DMS53 treated with DMSO at 0.1 percent for 48 hours (cell line): ENCODE measurements around the gene RAET1E.
"Not testable (repeated sequence)": the region's sequence is repeated elsewhere in the genome, so short reads cannot be mapped to it uniquely, and the experiment has no call there.

Experiments used
- DNase-seq: peaks from one replicate; lab custom pipeline; 2025; ENCODE audit not compliant: unreplicated experiment; lab: John Stamatoyannopoulos, UW

Gene RAET1E

GRCh38 chr6:149929422-149929821 is 31.5 kb upstream of the RAET1E start:
- no peak for DNase-seq

- not testable (repeated sequence) for DNase-seq
These were observed 29.1 kb upstream of the RAET1E start for GRCh38 chr6:149927025-149927424.

DNA sequence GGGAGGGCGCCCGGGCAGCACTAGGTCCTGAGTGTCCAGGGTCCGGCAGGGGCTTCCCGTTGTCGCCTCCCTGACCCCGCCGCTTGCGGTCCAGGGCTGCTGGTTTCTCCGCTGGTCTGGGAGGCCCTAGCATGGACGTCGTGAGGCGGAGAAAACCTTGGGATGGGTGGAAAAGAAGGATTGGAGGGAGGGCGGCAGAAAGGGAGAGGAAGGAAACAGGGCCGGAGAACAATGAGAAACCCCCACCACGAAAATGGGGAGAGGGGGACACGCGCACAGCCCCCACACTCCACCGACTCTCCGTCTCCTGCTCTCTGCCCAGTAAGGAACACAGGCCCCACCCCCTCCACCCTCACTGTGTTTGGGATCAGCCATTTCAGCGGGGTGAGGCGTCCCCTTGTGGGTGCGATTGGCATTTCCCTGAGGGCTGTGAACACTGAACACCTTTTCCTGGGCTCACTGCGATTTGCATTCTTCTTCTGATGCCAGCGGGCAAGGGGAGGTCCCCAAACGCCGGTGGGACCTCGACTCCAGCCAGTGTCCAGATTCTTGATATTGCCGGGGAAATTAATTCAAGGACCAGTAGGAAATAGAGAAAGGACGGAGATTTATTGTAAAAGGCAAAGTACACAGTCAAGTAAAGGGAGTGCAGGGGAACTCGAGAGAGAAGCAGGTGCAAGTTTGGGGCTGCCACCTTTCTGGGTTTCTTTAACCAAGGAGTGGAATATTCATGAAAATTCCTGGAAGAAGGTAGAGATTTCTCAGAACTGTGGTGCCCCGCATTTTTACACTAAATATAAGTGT is 28.3 kb upstream of the RAET1E start:
- peak; percentile 40 for DNase-seq

GRCh38 chr6:149925253-149925973 is 27.5 kb upstream of the RAET1E start:
- DNase-seq, result no peak

GRCh38 chr6:149924933-149925252 is 27.0 kb upstream of the RAET1E start:
- DNase-seq, result no peak

GRCh38 chr6:149924206-149924932 is 26.5 kb upstream of the RAET1E start:
- DNase-seq, result no peak

- DNase-seq, result no peak
These were observed 25.5 kb upstream of the RAET1E start for GRCh38 chr6:149923327-149923986.

DNA sequence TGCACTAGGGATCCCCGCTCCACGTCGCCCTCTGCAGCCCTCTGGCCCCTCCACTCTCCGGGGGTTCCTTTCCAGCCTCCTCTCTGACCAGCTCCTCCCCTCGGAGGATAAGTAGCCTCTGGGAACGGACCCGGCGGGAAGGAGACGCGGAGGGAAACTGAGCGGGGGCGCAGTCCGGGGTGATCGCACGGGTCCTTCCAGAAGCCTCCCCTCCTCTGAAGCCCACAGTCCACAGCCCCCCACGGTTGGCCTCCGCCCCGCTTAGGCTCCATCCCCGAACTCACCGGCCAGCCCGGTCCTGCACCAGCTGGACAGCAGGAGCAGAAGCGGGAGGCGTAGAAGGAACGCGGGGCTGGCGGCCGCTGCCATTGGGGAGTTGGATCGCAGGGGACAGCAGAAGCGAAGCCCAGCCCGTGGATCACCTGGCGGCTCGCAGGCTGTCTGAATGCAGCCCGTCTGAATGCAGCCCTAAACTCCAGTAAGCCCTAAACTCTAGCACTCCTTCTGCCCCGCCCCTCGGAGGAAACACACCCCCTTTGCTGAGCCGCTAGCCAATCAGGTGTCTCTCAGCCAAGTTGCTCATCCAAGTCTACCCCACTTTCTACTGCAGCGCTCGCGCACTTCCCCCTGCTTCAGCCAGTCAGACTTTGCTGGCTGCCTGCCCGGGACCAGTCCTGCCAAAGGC is 24.9 kb upstream of the RAET1E start, which contains the start of gene RAET1G:
TSS of gene RAET1G (minus strand) at position 480 of the 685 bp plus-strand sequence. CDS start at position 369, 111 bp downstream.
- peak; percentile 72 for DNase-seq

DNA sequence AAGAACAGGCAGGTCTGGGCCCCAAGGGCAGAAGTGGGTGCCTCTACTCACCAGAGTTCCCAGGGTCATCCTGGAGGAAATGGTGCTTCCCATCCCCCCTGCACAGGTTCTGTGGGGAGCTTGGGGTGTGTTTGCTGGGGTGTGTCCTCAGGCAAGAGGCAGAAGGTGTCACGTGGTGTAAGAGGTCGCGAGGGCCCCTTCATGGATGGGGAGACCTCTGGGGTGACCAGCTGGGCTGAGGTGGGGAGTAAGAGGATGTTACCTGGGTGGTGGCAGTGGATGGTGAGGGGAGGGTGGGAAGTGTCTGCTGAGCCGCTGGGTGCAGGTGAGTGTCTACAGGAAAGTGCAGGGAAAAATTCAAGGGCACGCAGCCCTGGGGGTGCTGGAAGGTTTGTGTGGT is 24.2 kb upstream of the RAET1E start:
- DNase-seq, result not testable (repeated sequence)

DNA sequence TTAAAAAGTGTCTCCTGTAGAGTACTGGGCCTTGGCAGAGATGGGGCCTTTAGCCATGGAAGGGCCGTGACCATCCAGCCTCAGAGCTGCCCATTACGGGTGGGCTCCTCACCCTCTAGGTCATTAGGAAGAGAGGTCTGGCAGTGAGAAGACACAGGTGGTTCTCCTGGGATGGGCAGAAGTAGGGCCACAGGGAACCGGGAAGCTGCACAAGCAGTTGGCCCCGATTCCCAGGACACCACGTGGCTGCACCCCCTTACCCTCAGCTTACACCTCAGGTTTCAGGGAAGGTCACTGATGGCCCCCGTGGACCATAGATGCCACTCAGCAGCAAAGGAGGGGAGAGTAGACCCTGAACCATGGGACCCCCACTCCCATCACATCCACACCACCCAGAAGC is 23.4 kb upstream of the RAET1E start:
- DNase-seq, result no peak

DNA sequence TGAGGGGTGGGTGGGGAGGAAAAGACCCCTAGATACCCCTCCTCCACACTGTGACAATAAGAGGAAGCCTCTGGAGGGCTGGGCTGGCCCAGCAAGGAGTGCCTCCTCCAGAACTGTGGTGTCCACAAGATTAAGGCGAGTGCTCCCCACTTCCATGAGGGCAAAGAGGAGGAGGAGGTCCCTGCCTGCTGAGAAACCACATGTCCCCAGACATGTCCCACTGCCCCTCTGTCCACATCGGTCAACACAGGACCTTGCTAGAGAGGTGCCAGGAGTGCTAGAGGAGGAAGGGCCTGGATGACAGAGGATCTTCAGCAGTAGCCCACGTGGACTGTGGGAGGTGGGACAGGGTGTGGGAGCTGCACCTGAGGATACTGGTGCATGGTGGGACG is 21.9 kb upstream of the RAET1E start:
- DNase-seq, result no peak

- not testable (repeated sequence) for DNase-seq
These were observed 21.4 kb upstream of the RAET1E start for GRCh38 chr6:149919126-149919833.

GRCh38 chr6:149918151-149918905 is 20.4 kb upstream of the RAET1E start:
- DNase-seq, result no peak

DNA sequence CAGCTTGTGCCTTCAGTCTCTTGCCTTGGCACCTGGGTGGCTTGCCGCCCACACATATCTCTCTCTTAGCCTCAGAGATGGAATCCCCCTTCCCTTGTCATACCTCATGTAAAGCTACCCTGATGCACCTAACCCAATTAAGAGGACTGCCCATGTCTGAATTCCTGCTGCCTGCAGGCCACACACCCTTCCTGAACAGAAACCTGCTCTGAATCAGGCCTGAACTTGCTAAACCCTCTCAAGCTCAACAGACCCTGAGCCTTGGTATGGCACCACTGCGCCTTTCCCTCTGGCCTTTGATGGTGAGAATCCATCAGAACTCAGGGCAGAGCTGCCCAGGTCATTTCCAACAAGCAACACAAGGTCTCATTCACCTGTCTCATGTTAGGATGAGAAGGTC is 19.8 kb upstream of the RAET1E start:
- DNase-seq, result no peak

DNA sequence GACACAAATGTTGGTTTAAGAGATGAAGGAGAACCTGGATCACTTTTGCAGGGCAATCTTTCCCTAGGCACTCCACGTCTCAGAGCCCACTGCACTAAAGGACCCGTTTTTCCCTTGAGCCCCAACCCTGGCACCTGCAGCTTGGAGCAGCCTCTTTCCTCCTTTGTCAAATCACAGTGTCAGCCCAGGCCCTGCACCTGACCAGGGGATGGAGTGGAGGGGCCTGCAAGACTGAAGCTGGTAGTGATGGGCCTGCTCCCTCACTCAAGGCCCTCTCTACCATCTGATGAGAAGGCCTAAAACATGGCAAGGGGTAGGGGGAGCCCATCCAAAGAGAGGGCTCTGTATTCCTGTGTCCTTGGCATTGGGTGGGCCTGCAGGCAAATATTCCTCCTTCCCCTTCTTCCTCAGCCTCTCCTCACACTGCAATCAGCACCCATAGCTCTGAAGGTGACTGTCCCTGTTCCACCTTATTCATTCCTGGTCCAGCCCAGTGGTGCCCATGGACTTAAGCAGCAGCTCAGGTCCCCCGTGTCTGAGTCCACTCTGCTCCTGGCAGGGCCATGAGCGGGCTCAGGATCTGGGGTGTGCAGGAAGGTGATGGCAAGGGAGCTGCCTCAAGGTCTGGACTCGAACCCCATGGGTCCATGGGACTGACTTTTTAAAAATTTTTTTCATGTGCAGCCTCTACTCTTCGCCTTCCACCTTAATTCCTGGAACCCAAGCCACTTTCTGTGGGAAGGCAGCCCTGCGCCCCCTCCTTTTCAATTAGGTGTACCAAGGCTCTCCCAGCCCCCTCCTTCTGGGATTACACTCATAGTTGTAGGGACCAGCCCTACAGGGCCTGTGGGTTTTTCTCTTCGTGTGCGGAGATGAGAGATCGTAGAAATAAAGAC is 18.3 kb upstream of the RAET1E start:
- DNase-seq, result no peak

DNA sequence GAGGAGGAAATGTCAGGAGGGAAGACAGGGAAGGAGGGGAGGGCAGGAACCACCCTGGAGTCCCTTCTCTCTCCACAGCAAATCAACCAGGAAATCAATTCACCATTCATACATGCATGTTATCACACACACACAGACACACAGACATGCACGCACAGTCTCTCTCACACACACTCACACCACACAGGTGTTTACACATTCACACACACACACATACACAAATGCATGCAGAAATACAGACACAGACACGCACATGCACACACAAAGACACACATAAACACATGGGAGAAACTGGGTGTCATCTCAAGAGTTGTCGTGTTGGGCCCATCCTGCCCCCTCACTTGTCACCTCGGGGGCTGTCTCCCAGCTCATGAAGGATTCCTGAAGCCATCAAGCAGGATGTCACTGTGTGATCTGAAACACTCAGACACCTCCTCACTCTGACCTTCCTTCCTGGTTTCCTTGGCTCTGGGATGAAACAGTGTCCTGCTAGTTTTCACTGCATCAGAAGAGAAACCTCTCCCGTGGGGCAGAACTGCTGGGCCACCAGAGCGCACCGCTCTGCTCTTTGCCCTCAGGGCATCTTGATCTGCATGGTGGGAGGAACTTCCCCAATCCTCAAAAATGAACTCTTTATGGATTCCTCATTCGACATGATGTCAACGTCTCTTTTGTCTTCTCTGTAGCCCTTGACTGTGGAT is 15.8 kb upstream of the RAET1E start:
- no peak for DNase-seq

GRCh38 chr6:149913085-149913484 is 15.2 kb upstream of the RAET1E start:
- no peak for DNase-seq

DNA sequence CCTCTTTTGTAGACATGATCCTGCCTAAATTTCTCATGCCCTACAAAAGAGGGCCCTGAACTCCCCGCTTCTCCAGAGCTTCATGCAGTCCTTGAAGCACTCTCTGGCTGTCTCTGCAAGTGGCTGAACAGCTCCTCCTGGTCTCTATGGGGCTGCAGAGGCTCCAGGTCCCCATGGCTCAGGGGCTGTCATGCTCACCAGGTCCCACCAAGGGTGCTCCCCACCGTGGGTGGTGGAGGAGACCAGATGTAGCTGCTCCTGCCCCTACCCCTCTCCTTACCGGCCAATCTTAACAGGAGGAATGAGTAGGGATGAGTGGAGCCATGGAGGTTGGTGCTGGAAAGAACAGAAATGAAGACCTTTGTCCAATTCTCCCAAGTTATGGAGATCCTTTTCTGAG is 14.8 kb upstream of the RAET1E start:
- not testable (repeated sequence) for DNase-seq
